NOMO-1 treated with dmso at 0.1 percent for 144 hours (cell line): ENCODE results near the gene CGB2.
"Not testable (repeated sequence)": the region's sequence is repeated elsewhere in the genome, so short reads cannot be mapped to it uniquely, and the experiment has no call there.

Source experiments
- DNase-seq: peaks from one replicate; lab custom pipeline; 2025; ENCODE audit not compliant: unreplicated experiment; lab: John Stamatoyannopoulos, UW

Gene CGB2

DNA sequence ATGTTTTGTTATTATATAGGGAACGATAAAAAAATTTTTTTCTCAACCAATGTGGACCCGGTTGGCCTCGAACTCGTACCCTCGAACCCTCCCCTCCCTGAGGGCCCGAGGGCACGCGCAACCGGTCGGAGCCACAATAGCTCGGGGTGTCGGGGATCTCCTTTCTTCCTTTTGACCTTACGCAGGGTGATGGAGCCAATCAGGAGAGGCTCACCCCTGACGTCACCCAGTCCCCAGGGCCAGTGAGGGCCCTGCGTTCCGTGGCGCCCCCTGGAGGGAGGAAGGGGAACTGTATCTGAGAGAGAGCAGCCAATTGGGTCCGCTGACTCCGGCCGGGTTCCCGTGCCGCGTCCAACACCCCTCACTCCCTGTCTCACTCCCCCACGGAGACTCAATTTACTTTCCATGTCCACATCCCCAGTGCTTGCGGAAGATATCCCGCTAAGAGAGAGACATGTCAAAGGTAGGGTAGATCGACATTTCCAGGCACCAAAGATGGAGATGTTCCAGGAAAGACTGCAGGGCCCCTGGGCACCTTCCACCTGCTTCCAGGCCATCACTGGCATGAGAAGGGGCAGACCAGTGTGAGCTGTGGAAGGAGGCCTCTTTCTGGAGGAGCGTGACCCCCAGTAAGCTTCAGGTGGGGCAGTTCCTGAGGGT lies at the start of gene CGB2:
TSS of gene CGB2 (plus strand) at position 249 of the 660 bp plus-strand sequence. CDS start at position 455, 206 bp downstream.
- not testable (repeated sequence) for DNase-seq

DNA sequence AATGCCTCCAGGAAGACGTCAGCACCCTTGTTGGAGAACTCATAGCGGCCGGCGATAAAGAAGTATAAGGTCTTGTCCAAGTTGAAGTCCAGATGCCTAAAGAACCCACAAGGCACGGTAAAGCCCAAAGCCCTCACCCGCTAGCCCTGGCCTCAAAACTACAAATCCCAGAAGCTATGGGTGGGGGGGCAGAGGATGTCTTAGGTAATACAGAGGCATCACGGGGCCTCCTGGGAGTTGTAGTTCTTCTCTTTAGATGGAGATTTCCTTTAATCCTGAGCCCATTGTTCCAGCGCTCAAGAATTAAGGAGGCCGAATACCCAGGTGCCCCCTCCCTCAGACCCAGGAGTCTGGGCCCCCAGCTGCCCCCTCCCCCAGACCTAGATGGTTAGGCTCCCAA lies 49.4 kb upstream of the CGB2 start:
- DNase-seq: no peak

DNA sequence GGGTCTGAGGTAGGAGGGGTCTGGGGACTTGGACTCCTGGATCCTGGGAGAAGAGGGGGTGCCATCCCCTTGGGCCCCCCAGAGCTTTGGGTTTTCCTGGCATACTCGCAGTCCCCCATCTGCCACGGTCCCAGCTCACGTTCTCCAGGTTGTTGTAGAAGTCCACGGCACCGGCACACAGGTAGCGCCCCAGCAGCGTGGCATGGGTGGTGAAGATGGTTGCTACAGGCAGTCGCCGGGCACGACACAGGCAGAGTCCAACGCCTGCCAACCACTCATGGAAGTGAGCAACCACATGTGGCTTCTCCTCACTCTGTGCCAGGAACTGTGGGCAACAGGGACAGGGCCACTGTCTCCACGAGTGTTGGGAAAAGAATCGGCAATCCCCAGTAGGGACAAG lies 46.0 kb upstream of the CGB2 start:
- no peak for DNase-seq

DNA sequence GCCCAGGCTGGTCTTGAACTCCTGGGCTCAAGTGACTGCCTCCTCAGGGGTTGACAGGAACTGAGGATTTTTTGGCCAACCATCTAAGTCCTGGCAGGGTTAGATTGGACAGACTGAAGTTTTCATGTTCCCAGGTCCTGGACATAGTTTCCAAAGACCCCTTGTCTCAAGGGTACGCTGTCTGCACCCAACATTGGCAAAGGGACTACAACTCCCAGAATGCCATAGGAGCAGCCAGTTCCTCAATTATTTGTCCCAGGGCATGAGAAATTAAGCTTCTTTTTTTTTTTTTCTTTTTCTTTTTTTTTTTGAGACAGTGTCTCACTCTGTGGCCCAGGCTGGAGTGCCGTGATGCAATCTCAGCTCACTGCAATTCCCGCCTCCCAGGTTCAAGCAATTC lies 45.5 kb upstream of the CGB2 start:
- no peak for DNase-seq

DNA sequence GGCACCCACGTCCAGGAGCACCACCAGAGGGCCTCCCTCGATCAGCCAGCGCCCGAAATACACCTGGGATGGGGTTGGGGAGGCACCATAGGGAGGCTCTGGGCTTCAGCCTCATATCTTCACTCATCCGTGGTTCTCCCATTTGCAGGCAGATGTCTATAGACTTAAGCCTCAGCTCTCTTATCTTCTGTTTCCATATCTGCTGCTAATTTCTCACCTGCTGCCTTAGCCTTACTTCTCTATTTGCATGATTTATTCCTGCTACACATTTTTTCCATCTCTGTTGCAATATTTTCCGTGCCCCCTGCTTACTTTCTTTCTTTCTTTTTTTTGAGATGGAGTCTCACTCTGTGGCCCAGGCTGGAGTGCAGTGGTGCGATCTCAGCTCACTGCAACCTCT lies 44.4 kb upstream of the CGB2 start:
- no peak for DNase-seq

DNA sequence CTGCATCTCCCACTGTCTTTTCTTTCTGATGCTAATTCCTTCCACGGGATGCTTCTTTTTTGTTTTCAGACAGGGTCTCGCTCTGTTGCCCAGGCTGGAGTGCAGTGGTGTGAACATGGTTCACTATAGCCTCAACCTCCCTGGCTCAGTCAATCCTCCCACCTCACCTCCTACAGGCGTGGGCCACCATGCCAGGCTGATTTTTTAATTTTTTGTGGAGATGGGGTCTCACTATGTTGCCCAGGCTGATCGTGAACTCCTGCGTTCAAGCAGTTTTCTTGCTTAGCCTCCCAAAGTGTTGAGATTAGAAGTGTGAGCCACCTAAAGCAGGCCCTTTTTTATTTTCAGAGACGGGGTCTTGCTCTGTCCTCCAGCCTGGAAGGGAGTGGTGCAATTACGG lies 43.4 kb upstream of the CGB2 start:
- no peak for DNase-seq

DNA sequence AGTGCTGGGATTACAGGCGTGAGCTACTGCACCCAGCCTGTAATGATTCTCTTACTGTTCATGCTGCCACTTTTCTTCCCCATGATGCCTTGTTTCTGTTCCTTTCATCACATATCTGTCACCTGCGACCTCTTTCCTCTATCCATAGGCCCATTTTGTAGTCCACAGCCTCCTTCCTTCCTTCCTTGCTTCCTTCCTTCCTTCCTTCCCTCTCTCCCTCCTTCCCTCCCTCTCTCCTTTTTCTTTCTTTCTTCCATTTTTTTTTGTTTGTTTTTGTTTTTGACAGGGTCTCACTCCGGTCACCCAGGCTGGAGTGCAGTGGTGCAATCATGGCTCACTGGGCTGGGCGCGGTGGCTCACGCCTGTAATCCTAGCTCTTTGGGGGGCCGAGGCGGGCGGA lies 42.8 kb upstream of the CGB2 start:
- DNase-seq: no peak

DNA sequence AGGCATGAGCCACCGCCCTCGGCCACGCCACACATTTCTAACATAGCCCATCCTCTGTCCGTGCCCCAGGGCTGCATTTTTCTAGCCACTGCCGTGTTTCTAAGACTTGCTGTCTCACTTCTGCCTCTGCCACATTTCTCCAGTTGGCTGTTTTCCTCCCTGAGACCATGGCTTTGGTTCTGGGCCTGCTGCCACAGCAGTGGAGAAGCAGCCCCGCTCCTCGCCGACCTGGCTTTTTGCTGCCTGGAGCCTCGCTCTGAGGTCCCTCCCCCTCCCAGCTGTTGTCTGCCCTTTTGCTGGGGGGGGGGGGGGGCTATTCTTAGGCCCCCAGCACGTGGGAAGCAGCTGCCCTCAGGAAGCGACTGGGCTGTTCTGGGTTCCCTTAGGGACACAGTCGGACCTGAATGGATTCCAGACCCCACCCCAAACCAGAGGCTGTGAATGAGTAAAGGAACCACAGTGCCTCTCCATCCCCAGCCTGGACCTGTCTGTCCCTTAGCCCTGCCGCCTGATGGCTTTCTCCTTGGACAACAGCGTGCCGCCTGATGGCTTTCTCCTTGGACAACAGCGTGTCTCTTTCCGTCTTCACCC lies 41.9 kb upstream of the CGB2 start:
- DNase-seq: no peak

DNA sequence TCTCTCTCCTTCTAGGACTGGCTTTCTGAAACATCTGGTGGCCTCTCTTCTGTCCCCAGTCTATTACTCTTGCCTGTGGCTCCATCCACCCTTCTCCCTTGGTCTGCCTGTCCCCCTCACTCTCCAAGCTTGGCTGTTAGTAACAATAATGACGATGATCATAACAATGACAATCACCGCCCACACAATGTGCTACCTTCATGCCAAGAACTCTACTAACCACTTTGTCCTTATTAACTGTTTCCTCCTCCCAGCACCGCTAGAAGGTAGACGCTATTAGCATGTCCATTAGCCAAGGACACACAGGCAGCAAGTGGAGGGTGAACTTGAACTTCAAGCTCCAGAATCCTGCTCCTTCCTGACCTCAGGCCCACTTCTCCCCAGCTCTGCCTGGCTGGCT lies 41.3 kb upstream of the CGB2 start:
- DNase-seq: no peak

DNA sequence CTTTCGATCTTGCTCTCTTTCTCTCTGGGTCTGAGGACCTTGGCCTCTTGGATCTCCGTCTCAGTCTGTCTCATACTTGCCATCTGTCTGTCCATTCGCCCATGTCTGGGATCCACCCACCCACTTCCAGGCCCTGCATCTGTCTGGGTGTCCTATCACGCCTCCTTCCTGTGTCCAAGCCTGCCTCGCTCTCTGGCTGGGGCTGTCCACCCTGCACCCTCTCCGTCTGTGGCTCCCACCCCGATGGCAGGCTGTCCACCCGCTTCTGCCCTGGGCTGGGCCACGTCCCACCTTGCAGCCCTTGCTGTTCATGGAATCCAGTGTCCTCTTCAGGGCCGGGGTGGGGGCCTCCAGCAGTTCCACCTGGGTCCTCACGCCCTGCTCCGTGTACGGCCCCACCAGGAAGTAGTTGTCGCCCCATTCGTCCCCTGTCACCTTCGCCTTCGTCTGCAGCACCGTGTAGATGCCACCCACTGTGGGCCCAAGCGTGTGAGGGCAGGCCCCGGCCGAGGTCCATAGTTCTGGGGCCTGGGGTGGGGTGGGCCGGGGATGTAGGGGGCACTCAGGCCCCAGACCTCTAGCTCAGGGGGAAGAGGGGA lies 40.6 kb upstream of the CGB2 start:
- no peak for DNase-seq

DNA sequence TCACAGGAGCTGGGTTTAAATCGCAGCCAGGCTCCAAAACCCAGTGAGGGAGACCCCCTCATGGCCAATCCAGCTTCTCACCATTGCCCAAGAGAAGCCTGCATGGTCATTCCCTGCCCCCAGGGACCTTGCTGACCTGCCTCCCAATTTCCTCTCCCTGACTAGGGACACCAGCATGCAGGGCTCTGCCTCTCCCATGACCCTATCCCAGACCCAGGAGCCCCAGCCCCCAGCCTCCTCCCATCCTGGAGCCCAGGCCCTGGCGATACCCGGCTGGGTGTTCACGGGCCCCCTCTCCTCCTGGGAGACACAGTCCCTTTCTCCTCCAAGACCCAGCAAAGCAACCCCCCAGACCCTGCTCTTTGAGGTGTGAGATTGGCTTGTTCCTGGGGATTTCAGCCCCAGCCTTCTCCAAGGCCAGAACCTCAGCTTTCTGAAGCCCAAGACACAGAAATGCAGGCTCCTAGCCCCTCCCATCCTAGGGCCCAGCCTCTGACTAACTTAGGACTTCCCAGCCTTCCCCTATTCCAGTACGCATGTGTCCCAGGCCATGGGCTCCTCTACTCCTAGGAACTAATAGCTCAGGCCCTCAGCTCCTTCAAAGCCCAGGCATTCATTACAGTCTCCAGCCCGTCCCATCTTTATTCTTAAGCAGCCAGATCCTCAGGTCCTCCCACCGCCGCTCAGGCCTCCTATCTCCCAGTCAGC lies 39.7 kb upstream of the CGB2 start:
- DNase-seq: no peak

DNA sequence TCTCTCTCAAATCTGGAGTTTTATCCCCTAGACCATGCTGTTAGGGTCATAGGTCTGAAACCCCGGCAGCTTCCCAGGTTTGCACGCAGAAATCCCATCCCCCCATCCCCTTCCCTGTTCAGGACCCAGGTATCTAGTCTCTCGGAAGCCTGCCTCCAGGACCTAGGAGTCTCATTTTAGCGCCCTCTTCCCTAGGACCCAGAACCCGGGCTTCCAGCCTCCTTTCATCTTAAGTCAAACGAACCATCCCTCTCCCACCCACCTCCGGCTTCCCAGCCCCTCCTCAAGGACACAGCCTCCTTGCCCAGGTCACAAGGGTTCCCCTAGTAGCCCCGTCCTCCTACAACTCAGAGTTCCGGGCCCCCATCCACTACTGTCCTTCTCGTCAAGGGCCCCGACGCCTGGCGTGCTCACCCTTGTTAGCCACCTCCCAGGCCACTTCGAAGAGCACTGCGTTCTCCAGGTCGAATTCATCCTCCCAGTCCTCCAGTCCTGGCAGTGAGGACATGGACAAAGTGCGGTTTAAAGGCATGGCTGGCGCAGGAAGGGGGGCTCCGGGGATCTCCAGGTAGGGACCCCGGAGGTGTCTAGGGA lies 39.0 kb upstream of the CGB2 start:
- no peak for DNase-seq

DNA sequence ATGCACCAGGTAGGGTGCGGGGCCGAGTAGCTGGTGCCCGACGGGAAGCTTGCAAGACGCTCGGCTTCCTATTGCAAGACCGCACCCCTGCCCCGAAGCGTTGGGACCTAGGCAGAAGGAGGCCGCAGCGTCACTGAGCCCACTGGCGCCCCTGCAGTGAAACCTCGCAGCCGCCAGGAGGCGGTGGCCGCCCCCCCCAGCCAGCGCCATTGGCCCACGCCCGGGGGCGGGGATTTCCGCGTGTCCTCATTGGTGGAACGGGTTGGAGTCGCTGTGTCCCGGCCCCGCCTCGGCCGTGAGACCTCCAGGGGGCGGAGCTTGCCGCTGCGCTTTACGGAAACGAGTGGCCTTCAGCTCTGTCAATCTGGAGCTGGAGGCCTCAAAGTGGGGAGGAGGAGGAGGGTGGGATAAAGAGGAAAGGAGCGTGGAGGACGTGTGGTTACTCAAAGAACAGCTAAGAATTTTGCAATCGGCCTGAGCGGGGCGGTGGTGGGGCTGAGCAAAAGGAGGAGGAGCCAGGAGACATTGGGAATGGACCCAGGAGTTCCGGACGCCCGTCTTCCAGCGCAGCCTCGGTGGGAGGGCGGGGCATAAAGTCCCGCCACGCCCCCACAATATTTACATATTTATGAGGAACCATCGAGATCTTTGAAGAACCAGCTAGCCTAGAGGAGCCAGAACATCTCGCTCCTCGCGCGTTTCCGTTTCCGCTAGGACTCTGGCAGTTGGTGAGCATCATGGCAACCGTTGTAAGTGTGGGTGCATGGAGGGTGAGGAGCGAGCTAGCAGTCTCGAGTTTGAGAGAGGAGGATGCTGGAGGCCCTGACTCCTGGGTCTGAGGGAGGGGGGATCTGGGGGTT lies 38.3 kb upstream of the CGB2 start, which contains the start of the genes GYS1 and RUVBL2:
TSS of gene GYS1 (minus strand) at position 135 of the 860 bp plus-strand sequence. CDS start 197 bp downstream, outside the sequence.
TSS of gene RUVBL2 (plus strand) at position 713 of the 860 bp plus-strand sequence. CDS start at position 738, 25 bp downstream.
- peak; percentile 100 for DNase-seq

DNA sequence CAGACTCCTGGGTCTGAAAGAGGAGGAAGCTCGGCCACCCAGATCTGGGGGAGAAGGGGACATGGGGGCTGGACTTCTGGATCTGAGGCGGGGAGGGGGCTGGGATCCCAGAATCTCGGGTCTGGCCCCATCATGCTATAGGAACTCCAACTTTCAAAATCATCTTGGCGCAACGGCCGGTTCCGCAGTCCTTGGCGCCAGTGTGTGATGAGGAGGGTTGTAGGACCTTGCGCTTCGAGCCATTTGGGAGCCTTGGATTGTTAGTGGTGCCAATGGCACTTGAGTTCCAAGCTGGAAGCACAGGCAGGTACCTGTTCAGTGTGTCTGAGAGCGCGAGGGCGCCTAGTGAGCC lies 37.7 kb upstream of the CGB2 start:
- DNase-seq: no peak

DNA sequence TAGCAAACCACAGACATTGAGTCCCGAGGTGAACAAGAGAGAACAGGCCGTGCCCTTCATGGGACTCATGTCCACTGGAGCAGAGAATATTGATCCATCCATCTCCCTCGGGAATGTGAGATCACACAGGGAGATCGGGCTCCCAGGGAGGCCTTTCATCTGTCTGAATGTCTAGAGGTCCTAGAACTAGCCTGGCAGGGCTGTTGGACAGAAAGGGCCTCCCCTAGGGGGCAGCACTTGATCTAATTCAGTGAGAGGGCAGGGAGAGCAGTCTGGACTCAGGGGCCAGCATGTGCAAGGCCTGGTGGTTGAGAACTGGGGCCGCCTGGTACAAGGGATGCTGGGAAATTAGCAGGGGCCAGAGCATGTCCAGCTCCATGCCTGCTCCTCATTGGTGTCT lies 33.7 kb upstream of the CGB2 start:
- DNase-seq: no peak

DNA sequence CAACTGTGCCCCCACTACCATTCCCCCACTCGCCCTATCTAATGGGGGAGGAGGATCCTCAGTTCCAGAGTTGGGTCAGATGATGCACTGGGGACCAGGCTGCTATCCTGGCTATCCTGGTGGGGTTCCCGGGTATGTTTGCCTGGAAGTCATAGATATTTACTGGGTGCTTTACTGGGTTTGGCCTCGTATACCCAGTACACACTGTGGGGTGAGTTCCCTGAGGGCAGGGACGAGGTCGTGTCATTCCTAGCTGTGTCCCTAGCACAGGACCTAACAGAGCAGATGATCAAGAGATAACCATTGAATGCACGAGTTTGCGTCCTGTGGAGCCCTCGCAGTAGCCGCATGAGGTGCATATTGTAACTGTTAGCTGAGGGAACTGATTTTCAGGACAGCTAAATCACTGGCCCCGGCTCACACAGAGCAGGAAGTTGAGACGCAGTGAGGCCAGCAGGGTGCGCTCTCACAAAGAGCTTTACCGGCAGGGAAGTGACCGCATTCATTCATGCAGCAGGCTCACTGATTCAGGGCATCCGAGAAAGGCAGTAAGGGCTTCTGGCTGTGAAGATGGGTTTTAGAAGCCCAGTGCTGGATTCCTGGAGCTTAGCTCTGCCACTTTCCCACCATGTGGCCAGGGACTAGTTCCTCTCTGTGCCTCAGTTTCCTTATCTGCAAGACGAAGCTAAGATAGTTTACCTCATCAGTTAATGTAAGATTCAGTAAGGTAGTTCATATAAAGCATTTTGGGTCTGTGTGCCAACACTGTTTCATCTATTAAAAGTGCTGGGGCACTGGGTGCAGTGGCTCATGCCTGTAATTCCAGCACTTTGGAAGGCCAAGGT lies 32.0 kb upstream of the CGB2 start:
- no peak for DNase-seq

DNA sequence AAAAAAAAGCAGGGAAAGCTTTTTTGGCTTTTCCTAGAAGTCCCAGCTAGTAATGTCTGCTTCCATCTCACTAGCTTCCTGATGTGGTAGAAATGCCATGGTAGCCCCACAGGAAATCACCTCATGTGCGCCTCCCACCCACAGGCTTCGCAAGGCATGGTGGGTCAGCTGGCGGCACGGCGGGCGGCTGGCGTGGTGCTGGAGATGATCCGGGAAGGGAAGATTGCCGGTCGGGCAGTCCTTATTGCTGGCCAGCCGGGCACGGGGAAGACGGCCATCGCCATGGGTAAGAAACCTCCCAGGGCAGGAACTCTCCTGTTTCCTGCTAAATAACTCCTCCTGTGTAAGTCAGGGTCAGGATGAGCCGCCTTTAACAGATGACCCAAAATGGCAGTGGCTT lies 27.6 kb upstream of the CGB2 start:
- no peak for DNase-seq

DNA sequence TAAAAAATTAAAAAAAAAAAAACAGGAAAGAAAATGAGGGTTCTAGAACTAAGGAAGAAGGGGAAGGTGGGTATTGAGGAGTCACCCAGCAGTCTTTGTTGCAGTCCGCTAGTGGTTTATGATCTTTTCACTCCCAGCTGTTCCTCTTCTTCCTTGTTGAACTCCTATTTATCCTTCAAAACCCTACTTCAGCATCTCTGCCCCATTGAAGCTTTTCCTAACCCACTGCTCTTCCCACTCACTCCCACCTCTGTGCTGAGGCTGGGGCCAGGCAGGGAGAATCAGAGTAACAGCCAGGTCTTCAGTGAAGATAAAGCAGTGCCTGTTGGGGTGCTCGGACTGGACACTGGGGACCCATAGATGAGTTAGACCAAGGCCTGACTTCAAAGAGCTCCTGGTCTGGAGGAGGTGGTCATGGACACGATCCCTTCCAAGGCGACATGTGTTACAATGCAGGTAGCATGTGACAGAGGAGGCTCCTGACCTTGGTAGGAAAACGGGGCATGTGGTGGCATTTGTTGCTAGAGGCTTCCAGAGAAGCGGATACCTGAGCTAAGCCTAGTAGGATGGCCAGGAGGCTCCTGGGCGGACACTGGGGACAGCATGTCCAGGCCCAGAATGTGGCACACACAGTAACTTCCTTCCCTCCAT lies 26.6 kb upstream of the CGB2 start:
- DNase-seq: no peak

DNA sequence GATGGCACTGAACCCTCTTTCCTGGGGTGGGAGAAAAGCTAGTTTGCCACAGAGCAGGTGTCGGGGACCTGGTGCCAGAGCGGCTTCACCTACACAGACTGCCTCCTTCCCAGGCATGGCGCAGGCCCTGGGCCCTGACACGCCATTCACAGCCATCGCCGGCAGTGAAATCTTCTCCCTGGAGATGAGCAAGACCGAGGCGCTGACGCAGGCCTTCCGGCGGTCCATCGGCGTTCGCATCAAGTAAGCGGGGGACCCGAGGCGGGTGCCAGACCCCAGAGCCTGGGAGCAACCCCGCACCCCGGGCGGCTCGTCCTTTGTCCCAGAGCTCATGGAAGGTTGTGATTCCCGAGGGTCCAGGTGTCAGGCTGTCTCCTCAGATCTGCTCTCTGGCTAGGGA lies 24.8 kb upstream of the CGB2 start:
- DNase-seq: no peak
